Lower lobe of right lung (tissue), 2 donors: ENCODE results near the gene TELO2. TPM values are rescaled to one million over a fixed set of nuclear protein-coding genes. Genes with fewer than 3 reads are reported as not detected.

Source experiments
- ATAC-seq, 2 donors: fragments of 200-7000 bp; cut with Tn5 transposase; one replicate each; pipeline ENCODE4 v1.9.1; 2020 to 2022; ENCODE audit warnings: mild to moderate bottlenecking in 2 of 2, moderate library complexity in 2 of 2
- DNase-seq: peaks from one replicate; pipeline ENCODE4 v3.0.0-alpha.2; 2020
- H3K27ac ChIP-seq: fragments of 200-600 bp; one replicate; pipeline ENCODE4 v1.8.0; 2022
- H3K27me3 ChIP-seq: fragments of 200-600 bp; one replicate; pipeline ENCODE4 v1.8.0; 2022; ENCODE audit warnings: low read depth
- H3K36me3 ChIP-seq: fragments of 200-600 bp; one replicate; pipeline ENCODE4 v1.8.0; 2022; ENCODE audit warnings: mild to moderate bottlenecking
- H3K4me1 ChIP-seq: fragments of 200-600 bp; one replicate; pipeline ENCODE4 v1.8.0; 2022
- H3K4me3 ChIP-seq: fragments of 200-600 bp; one replicate; pipeline ENCODE4 v1.8.0; 2022; ENCODE audit warnings: mild to moderate bottlenecking
- H3K9me3 ChIP-seq: fragments of 200-600 bp; one replicate; pipeline ENCODE4 v1.8.0; 2022
- CTCF ChIP-seq: fragments of 200-600 bp; IDR thresholded peaks from one replicate; pipeline ENCODE4 v1.8.0; 2022; ENCODE audit warnings: antibody characterized with exemption, mild to moderate bottlenecking
- intact Hi-C: fragments of 100-400 bp; cut with DNase I; formaldehyde crosslinking; loops from one replicate; pipeline ENCODE4 v1.11.0; 2022
- total RNA-seq: library from RNA; stranded (reverse); fragmentation: NEBNext Ultra II Directional; extraction: Animal tissue kit (Norgen Biotek cat#: 25700); gene quantifications from one replicate; pipeline ENCODE4 v1.2.1, GENCODE V29; 2021
- donor health status: DM: no; HTN: yes; CAD: no; lungs with severe emphysema.

TELO2 gene
- total RNA-seq, 1 donor from 2014 or later = 27.5 TPM

- Histone ChIP-seq H3K27me3 (no peaks in the 10 kb centered on the region), H3K36me3 (peaks cover 95% of the 10 kb centered on the region), H3K4me3 (no peak overlapping the region), H3K9me3 (no peaks in the 10 kb centered on the region), H3K27ac (no peak overlapping the region), H3K4me1 (no peaks in the 10 kb centered on the region)
- TF ChIP-seq CTCF = no peak
- intact Hi-C loops = no loop called here
- no peak for DNase-seq
- ATAC-seq = no peak
Measured at GRCh38 chr16:1454561-1454960, 38.6 kb upstream of the TELO2 start.

- Histone ChIP-seq H3K27me3 (no peaks in the 10 kb centered on the region), H3K4me1 (no peaks in the 10 kb centered on the region), H3K36me3 (peaks cover 92% of the 10 kb centered on the region), H3K4me3 (no peak overlapping the region), H3K9me3 (no peaks in the 10 kb centered on the region), H3K27ac (no peak overlapping the region)
- TF ChIP-seq CTCF = no peak
- DNase-seq = no peak
- intact Hi-C loops = no loop called here
- no peak for ATAC-seq
Measured at GRCh38 chr16:1455190-1456171, 37.7 kb upstream of the TELO2 start.

- TF ChIP-seq CTCF = no peak
- DNase-seq (no peak), ATAC-seq (no peak)
- Histone ChIP-seq H3K9me3 (no peaks in the 10 kb centered on the region), H3K4me3 (no peak overlapping the region), H3K36me3 (peaks cover 91% of the 10 kb centered on the region), H3K4me1 (no peaks in the 10 kb centered on the region), H3K27me3 (no peaks in the 10 kb centered on the region), H3K27ac (no peak overlapping the region)
- intact Hi-C loops = no loop called here
Measured at GRCh38 chr16:1456951-1457350, 36.2 kb upstream of the TELO2 start.

- DNase-seq (no peak), ATAC-seq (no peak)
- TF ChIP-seq CTCF = no peak
- Histone ChIP-seq H3K27me3 (no peaks in the 10 kb centered on the region), H3K4me3 (no peak overlapping the region), H3K36me3 (peaks cover 84% of the 10 kb centered on the region), H3K27ac (no peak overlapping the region), H3K9me3 (no peaks in the 10 kb centered on the region), H3K4me1 (no peaks in the 10 kb centered on the region)
- intact Hi-C loops = no loop called here
Measured at GRCh38 chr16:1457489-1458245, 35.5 kb upstream of the TELO2 start.

DNA sequence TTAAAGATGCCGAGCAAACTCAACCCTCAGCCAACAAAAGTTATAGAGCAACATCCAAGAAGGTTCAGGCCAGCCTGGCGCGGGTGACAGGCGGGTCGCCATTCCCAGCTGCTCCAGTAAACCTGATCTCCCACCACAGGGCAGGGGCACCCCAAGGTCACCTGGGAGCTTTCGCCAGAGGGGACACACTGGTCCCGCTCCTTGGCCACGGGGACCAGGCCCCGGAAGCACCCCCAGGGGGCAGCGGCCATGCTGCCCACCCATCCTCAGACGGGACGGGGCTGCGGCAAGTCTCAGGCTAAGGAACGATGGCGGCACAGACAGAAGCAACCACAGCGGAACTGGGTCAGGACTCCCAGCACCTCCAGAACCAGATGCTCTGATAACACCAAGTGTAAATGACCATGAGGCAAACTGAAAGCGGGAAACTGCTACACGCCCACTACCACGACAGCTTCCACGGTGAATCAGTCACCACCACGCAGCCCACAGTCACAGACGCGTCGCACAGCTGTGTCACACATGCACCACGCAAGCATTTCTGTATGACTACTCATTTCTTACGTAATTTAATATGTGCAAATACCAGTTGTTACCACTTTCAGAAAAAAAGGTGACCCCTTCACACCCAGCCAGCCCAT is 34.7 kb upstream of the TELO2 start:
- DNase-seq = no peak
- Histone ChIP-seq H3K36me3 (peaks cover 84% of the 10 kb centered on the region), H3K4me1 (no peaks in the 10 kb centered on the region)

More for the DNA sequence above, 34.7 kb upstream of the TELO2 start:
- no peak for ATAC-seq
- intact Hi-C loops = no loop called here
- no peaks in the 10 kb centered on the region for H3K9me3 ChIP-seq
- no peak overlapping the region for H3K4me3 ChIP-seq
- H3K27ac ChIP-seq = no peak overlapping the region
- no peak for TF ChIP-seq CTCF
- no peaks in the 10 kb centered on the region for H3K27me3 ChIP-seq
